Osteoblast (primary cell): ENCODE measurements around the gene TRIM32. TPM values are rescaled to one million over a fixed set of nuclear protein-coding genes. Genes with fewer than 3 reads are reported as not detected.

ENCODE experiments used
- DNase-seq: peaks from one replicate; pipeline ENCODE4 v3.0.0; 2011; ENCODE audit warnings: low spot score, mixed read lengths; ENCODE audit not compliant: insufficient read length; ENCODE audit errors: missing footprints
- H2AFZ ChIP-seq: 2 replicates; pipeline ENCODE4 v1.6.0; 2011; ENCODE audit warnings: mild to moderate bottlenecking, low read length
- H3K27ac ChIP-seq: 2 replicates; pipeline ENCODE4 v1.5.1; 2011; ENCODE audit warnings: mild to moderate bottlenecking, low read depth, low read length, moderate library complexity
- H3K27me3 ChIP-seq: 2 replicates; pipeline ENCODE4 v1.6.0; 2012; ENCODE audit warnings: mild to moderate bottlenecking, control low read depth, inconsistent platforms, low read length, moderate library complexity; ENCODE audit not compliant: insufficient read depth
- H3K36me3 ChIP-seq: 2 replicates; pipeline ENCODE4 v1.5.1; 2011; ENCODE audit warnings: mild to moderate bottlenecking, low read length, control low read depth, moderate library complexity; ENCODE audit not compliant: insufficient read depth
- H3K4me1 ChIP-seq: 2 replicates; pipeline ENCODE4 v1.5.1; 2011; ENCODE audit warnings: mild to moderate bottlenecking, low read length, control low read depth, moderate library complexity; ENCODE audit not compliant: insufficient read depth
- H3K4me2 ChIP-seq: 2 replicates; pipeline ENCODE4 v1.6.0; 2011; ENCODE audit warnings: mild to moderate bottlenecking, low read length; ENCODE audit not compliant: insufficient read depth
- H3K4me3 ChIP-seq: fragments of 200-600 bp; sonication (generic); 3 replicates; pipeline ENCODE4 v1.5.1; 2012; ENCODE audit warnings: mild to moderate bottlenecking, low read length, inconsistent platforms; ENCODE audit not compliant: insufficient read depth
- H3K79me2 ChIP-seq: 2 replicates; pipeline ENCODE4 v1.6.0; 2012; ENCODE audit warnings: mild to moderate bottlenecking, low read length, control low read depth, inconsistent platforms; ENCODE audit not compliant: insufficient read depth
- H3K9me3 ChIP-seq: 2 replicates; pipeline ENCODE4 v1.5.1; 2011; ENCODE audit warnings: low read depth, low read length, control low read depth
- H4K20me1 ChIP-seq: 2 replicates; pipeline ENCODE4 v1.6.0; 2012; ENCODE audit warnings: mild to moderate bottlenecking, low read length, control low read depth; ENCODE audit not compliant: insufficient read depth
- total RNA-seq: library from RNA; depleted of rRNA; stranded (reverse); fragments of >200 nt; gene quantifications from 2 replicates; pipeline ENCODE4 v1.2.3, GENCODE V29; 2012
- TF ChIP-seq, protein P1 (sequence below): IDR thresholded peaks from 2 replicates; pipeline ENCODE4 v1.5.1; 2011; ENCODE audit warnings: mild to moderate bottlenecking, low read depth, low read length, moderate library complexity; ENCODE audit errors: extremely low read depth

TRIM32 gene
- total RNA-seq, 1 donor = 34.7 TPM

- H3K27ac ChIP-seq = no peak overlapping the region
- no peaks in the 10 kb centered on the region for H3K36me3 ChIP-seq
- H3K9me3 ChIP-seq = peaks cover 2% of the 10 kb centered on the region
- peaks cover 16% of the 10 kb centered on the region for H3K4me1 ChIP-seq
- no peak overlapping the region for H2AFZ ChIP-seq
- no peak overlapping the region for H3K4me2 ChIP-seq
- TF ChIP-seq, protein P1, sequence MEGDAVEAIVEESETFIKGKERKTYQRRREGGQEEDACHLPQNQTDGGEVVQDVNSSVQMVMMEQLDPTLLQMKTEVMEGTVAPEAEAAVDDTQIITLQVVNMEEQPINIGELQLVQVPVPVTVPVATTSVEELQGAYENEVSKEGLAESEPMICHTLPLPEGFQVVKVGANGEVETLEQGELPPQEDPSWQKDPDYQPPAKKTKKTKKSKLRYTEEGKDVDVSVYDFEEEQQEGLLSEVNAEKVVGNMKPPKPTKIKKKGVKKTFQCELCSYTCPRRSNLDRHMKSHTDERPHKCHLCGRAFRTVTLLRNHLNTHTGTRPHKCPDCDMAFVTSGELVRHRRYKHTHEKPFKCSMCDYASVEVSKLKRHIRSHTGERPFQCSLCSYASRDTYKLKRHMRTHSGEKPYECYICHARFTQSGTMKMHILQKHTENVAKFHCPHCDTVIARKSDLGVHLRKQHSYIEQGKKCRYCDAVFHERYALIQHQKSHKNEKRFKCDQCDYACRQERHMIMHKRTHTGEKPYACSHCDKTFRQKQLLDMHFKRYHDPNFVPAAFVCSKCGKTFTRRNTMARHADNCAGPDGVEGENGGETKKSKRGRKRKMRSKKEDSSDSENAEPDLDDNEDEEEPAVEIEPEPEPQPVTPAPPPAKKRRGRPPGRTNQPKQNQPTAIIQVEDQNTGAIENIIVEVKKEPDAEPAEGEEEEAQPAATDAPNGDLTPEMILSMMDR = no peak
- peaks cover 19% of the 10 kb centered on the region for H3K79me2 ChIP-seq
- DNase-seq = no peak
- peaks cover 8% of the 10 kb centered on the region for H4K20me1 ChIP-seq
- H3K4me3 ChIP-seq = no peak overlapping the region
- no peaks in the 10 kb centered on the region for H3K27me3 ChIP-seq
These were observed 3.6 kb upstream of the TRIM32 start for GRCh38 chr9:116683535-116683934.

- H3K4me2 ChIP-seq = no peak overlapping the region
- TF ChIP-seq, protein P1 = no peak
- DNase-seq = no peak
- H3K27me3 ChIP-seq = no peaks in the 10 kb centered on the region
- peaks cover 27% of the 10 kb centered on the region for H3K4me1 ChIP-seq
- H3K79me2 ChIP-seq = peaks cover 36% of the 10 kb centered on the region
- H3K27ac ChIP-seq = no peak overlapping the region
- H4K20me1 ChIP-seq = peaks cover 21% of the 10 kb centered on the region
- H2AFZ ChIP-seq = no peak overlapping the region
- peaks cover 2% of the 10 kb centered on the region for H3K9me3 ChIP-seq
- no peak overlapping the region for H3K4me3 ChIP-seq
- H3K36me3 ChIP-seq = no peaks in the 10 kb centered on the region
These were observed 1.9 kb upstream of the TRIM32 start for GRCh38 chr9:116685166-116685565.

DNA sequence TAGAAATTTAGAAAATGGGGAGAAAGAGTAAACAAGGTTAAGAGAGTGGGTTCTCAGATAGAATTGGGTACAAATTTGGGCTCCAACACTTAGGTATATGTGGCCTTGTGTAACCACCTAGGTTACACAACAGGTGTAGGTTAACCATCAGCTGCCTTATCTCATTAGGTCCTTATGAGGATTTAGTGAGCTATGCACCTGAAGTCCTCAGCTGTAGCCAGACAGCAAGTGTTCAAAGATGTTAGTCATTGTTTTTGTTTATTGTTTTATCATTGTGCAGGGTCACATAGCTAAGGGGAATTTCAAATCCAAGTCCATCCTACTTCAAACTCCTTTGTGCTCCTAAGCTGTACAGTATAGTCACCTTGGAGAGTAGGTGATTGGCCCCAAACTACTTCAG, 970 bp upstream of the TRIM32 start:
- Histone ChIP-seq H3K79me2 (peaks cover 45% of the 10 kb centered on the region), H3K9me3 (peaks cover 2% of the 10 kb centered on the region), H3K4me1 (peaks cover 27% of the 10 kb centered on the region), H4K20me1 (peaks cover 24% of the 10 kb centered on the region), H2AFZ (peak overlapping the region; percentile 98), H3K4me3 (peak overlapping the region; percentile 87), H3K27me3 (no peaks in the 10 kb centered on the region), H3K27ac (no peak overlapping the region), H3K4me2 (peak overlapping the region; percentile 98), H3K36me3 (no peaks in the 10 kb centered on the region)
- DNase-seq = no peak
- TF ChIP-seq, protein P1 = no peak

DNA sequence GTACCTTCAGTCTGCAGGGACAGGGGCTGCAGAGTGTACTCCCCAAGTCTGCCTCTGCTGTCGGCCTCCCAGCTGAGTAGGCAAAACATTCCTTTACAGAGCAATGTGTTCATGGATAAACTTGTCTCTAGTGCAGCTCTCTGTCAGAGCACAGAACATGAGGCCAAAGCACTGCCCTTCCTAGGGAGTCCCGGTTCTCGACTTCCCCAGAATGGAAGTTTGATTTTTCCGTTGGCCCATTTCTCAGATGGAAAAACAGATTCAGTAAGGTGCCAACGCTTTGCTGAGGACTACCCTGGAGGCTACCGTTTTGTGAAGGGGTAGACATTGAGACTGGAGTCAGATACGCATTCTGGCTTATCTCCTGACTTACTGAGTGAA, 422 bp upstream of the TRIM32 start:
- Histone ChIP-seq H3K79me2 (peaks cover 51% of the 10 kb centered on the region), H3K27me3 (no peaks in the 10 kb centered on the region), H3K36me3 (no peaks in the 10 kb centered on the region), H2AFZ (peak overlapping the region; percentile 98), H3K4me3 (peak overlapping the region; percentile 87), H3K4me2 (peak overlapping the region; percentile 98), H3K9me3 (peaks cover 2% of the 10 kb centered on the region), H4K20me1 (peaks cover 24% of the 10 kb centered on the region), H3K27ac (peak overlapping the region; percentile 64), H3K4me1 (peaks cover 27% of the 10 kb centered on the region)
- DNase-seq = peak; percentile 73
- TF ChIP-seq, protein P1 = no peak
